SK-N-DZ (cell line): Measurements from ENCODE around the gene GRIA4.
"Not testable (repeated sequence)": the region's sequence is repeated elsewhere in the genome, so short reads cannot be mapped to it uniquely, and the experiment has no call there.

Source experiments
- DNase-seq: peaks from one replicate; pipeline ENCODE4 v3.0.0-alpha.2; 2015; ENCODE audit warnings: low spot score

GRIA4 gene

GRCh38 chr11:105719073-105719822 lies 109.4 kb downstream of the GRIA4 start:
- no peak for DNase-seq

GRCh38 chr11:105720096-105720495 lies 110.2 kb downstream of the GRIA4 start:
- DNase-seq: no peak

- no peak for DNase-seq
Measured at GRCh38 chr11:105723269-105723668, 113.4 kb downstream of the GRIA4 start.

- DNase-seq: no peak
Measured at GRCh38 chr11:105732611-105733010, 122.7 kb downstream of the GRIA4 start.

GRCh38 chr11:105734426-105734825 lies 124.6 kb downstream of the GRIA4 start:
- DNase-seq: no peak

- DNase-seq: no peak
Measured at GRCh38 chr11:105738251-105738650, 128.4 kb downstream of the GRIA4 start.

- DNase-seq: peak; percentile 8
Measured at GRCh38 chr11:105738986-105739795, 129.3 kb downstream of the GRIA4 start.

- no peak for DNase-seq
Measured at GRCh38 chr11:105740164-105740903, 130.5 kb downstream of the GRIA4 start.

- DNase-seq: no peak
Measured at GRCh38 chr11:105741488-105742020, 131.7 kb downstream of the GRIA4 start.

- no peak for DNase-seq
Measured at GRCh38 chr11:105754260-105754659, 144.4 kb downstream of the GRIA4 start.

- no peak for DNase-seq
Measured at GRCh38 chr11:105754716-105755115, 144.8 kb downstream of the GRIA4 start.

- no peak for DNase-seq
Measured at GRCh38 chr11:105757107-105757506, 147.2 kb downstream of the GRIA4 start.

GRCh38 chr11:105763594-105763993 lies 153.7 kb downstream of the GRIA4 start:
- no peak for DNase-seq

GRCh38 chr11:105767931-105768330 lies 158.1 kb downstream of the GRIA4 start:
- DNase-seq: no peak

- DNase-seq: no peak
Measured at GRCh38 chr11:105769627-105770026, 159.8 kb downstream of the GRIA4 start.

GRCh38 chr11:105773452-105773851 lies 163.6 kb downstream of the GRIA4 start:
- not testable (repeated sequence) for DNase-seq

- no peak for DNase-seq
Measured at GRCh38 chr11:105774899-105775298, 165.0 kb downstream of the GRIA4 start.

GRCh38 chr11:105780781-105781525 lies 171.1 kb downstream of the GRIA4 start:
- no peak for DNase-seq

GRCh38 chr11:105781807-105782206 lies 171.9 kb downstream of the GRIA4 start:
- DNase-seq: no peak

GRCh38 chr11:105783216-105783615 lies 173.3 kb downstream of the GRIA4 start:
- no peak for DNase-seq

GRCh38 chr11:105785850-105786249 lies 176.0 kb downstream of the GRIA4 start:
- DNase-seq: not testable (repeated sequence)
